ENCODE results near the gene FAT1.
"Not testable (repeated sequence)": the region's sequence is repeated elsewhere in the genome, so short reads cannot be mapped to it uniquely, and the experiment has no call there.

The FAT1 gene, protein sequence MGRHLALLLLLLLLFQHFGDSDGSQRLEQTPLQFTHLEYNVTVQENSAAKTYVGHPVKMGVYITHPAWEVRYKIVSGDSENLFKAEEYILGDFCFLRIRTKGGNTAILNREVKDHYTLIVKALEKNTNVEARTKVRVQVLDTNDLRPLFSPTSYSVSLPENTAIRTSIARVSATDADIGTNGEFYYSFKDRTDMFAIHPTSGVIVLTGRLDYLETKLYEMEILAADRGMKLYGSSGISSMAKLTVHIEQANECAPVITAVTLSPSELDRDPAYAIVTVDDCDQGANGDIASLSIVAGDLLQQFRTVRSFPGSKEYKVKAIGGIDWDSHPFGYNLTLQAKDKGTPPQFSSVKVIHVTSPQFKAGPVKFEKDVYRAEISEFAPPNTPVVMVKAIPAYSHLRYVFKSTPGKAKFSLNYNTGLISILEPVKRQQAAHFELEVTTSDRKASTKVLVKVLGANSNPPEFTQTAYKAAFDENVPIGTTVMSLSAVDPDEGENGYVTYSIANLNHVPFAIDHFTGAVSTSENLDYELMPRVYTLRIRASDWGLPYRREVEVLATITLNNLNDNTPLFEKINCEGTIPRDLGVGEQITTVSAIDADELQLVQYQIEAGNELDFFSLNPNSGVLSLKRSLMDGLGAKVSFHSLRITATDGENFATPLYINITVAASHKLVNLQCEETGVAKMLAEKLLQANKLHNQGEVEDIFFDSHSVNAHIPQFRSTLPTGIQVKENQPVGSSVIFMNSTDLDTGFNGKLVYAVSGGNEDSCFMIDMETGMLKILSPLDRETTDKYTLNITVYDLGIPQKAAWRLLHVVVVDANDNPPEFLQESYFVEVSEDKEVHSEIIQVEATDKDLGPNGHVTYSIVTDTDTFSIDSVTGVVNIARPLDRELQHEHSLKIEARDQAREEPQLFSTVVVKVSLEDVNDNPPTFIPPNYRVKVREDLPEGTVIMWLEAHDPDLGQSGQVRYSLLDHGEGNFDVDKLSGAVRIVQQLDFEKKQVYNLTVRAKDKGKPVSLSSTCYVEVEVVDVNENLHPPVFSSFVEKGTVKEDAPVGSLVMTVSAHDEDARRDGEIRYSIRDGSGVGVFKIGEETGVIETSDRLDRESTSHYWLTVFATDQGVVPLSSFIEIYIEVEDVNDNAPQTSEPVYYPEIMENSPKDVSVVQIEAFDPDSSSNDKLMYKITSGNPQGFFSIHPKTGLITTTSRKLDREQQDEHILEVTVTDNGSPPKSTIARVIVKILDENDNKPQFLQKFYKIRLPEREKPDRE (N-terminal part only)

DNA sequence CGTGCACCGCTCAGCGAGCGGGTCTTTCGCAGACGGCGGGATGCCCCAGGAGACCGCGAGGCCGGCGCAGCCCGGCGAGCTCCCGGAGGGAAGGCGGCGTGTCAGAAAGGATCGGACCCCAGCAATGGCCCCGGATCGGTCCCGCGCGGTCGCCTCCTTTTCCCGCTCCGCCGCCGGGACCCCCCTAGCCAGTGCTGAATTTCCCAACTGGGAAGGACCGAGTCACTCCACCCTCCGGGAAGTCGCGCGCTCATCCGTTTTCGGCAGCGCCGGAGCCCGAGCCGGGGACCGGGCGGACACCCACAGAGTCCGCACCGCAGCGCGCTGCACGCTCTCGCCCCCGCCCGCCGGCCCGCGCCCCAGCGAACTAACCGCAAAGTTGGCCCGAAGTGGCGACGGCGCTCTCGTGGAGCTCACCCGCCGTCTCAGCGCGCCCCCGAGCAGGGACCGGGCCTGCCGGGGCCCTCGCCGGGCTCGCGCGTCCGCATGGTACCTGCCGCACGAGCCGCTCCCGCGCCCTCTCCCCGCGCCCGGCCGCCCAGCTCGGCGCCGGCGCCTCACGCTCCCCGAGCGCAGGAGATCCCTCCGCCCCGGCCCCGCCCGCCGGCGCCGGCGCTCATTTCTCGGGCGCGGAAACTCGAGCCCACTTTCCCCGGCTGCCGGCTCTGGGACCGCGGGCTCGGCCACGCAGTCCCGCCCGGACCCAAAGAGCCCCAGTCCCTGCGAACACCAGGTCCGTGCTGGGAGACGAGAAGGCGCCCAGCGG, at the start of gene FAT1:
Gene FAT1 (minus strand): TSS at position 565 of the 766 bp plus-strand sequence. CDS start 14,029 bp downstream, outside the sequence.
- no peak for DNase-seq (ENCODE audit: low spot score)

- DNase-seq (ENCODE audit: low spot score), result no peak
Measured at GRCh38 chr4:186772936-186773487, 49.4 kb upstream of the FAT1 start.

DNA sequence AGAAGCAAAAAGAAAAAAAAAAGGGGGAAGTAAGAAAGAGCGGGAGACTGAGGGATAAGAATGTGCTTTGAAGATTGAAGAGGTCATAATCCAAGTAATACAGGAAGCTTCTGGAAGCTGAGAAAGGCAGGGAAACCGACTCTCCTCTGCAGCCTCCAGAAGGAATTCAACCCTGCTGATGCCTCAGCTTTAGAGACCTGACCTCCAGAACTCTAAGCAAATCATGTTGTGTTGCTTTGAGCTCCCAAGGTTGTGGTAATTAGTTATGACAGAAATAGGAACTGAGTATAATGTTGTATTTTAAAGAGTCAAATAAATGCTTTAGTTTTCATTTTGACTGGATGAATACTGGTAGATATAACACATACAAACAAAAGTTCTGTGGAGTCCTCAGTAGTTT, 48.0 kb upstream of the FAT1 start:
- no peak for DNase-seq (ENCODE audit: low spot score)

- DNase-seq (ENCODE audit: low spot score), result no peak
Measured at GRCh38 chr4:186770481-186771175, 47.0 kb upstream of the FAT1 start.

DNA sequence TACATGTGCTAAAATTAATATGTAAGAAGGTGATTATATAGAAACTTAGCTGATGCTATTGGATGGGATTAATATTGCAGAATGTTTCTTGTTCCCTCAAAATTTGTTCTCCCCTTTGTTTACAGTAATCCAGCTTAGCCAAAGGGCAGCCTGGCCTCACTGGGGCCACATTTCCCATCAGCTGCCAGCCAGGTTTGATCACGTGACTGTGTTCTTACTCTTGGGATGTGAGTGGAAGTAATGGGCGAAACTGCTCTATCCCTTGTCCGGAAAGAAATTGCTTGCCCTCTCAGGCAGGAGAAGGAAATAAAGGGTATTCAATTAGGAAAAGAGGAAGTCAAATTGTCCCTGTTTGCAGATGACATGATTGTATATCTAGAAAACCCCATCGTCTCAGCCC, 44.1 kb upstream of the FAT1 start:
- DNase-seq (ENCODE audit: low spot score), result no peak

DNA sequence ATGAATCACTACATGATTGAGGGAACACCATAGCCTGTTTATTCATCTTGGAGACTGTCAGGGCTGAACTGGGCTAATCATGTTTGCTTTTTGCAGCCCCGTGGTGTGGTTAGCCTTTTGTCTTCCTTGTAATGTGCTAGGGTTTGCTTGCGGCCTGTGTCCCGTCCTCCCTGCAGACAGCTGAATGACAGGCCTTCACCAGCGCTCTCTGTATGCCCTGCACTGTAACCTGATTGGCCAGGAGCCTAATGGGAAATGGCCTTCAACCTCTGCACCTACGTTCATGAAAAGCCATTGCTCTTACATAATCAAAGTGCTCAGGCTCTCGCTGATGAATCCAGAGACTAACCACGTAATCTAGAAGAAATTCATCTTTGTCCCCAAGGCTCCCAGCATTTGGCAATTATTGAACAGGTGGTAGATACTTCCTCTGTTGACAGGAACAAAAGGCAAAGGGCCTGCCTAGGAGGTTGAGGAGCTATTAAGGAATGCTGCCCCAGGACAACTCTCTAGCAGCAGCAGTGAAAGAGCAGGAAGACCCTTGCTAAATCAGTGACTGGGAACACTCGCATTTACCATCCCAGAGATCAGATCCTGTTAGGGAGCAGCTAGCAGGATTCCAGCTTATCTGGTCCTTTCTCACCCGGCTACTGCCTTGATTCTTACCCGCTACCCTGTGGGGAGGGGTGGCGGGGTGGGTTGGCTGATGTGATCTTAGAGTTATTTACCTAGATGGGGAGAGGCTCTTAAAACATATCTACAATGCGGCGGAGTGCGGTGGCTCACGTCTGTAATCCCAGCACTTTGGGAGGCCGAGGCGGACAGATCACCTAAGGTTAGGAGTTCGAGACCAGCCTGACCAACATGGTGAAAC, 42.3 kb upstream of the FAT1 start:
- no peak for DNase-seq (ENCODE audit: low spot score)

DNA sequence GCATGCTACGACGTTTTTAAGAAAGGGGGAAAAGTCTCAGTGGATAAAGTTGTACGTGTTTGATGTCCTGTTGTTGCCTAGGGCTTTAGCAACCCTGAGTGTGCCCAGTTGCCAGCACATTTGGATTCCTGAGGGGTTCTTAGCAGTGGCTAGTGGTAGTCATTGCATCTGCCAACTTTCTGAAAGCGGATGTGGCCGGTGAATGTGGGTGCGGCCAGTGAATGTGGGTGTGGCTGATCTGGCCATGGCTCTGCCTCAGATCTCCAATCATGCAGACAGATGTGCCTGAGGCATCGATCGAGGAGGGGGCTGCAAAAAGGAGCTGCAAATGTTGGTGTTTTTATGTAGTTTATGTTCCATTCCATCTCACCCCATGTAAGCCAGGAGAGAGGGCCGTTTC, 41.5 kb upstream of the FAT1 start:
- no peak for DNase-seq (ENCODE audit: low spot score)

DNA sequence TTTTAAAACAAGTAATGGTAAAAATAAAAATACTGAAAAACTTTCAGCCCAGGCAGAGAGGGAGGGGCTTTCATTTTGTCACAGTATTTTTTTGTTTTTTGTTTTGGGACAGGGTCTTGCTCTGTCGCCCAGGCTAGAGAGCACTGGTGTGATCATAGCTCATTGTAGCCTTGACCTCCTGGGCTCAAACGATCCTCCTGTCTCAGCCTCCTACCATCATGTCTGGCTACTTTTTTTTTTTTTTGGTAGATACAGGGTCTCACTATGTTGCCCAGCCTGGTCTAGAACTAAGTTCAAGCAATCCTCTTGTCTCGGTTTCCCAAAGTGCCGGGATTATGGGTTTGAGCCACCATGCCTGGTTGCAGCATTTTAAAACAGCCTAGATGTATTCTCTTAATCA, 40.8 kb upstream of the FAT1 start:
- no peak for DNase-seq (ENCODE audit: low spot score)

DNA sequence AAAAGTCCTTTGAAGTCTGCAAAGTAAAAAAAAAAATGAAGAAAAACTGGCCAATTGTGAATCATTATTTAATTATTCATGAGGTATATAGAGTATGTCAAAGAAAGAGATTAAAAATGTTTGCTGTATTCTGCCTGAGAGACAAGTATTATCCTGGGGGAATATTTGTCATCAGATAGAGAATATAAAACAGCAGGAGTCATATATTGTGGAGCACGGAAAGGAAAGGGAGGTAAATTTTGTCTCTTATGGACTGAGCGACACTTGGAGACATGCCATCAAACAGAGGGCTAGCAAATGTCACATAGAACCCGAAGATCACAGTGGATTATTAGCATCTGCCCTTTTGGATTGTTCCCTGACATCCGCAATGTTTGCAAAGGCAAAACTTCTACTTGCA, 39.2 kb upstream of the FAT1 start:
- DNase-seq (ENCODE audit: low spot score), result no peak

- DNase-seq (ENCODE audit: low spot score), result no peak
Measured at GRCh38 chr4:186762361-186762760, 38.7 kb upstream of the FAT1 start.

DNA sequence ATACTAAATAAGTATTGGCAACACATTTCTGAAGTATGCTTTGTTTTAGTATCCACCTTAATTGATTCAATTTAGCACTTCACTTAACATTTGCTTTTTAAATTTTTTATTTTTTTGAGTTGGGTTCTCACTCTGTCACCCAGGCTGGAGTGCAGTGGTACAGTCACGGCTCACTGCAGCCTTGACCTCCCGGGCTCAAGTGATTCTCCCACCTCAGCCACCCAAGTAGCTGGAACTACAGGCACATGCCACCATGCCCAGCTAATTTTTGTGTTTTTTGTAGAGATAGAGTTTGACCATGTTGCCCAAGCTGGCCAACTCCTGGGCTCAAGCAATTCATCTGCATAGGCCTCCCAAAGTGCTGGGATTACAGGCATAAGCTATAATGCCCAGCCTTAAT, 38.3 kb upstream of the FAT1 start:
- not testable (repeated sequence) for DNase-seq (ENCODE audit: low spot score)

- DNase-seq (ENCODE audit: low spot score), result no peak
Measured at GRCh38 chr4:186761393-186761792, 37.7 kb upstream of the FAT1 start.

DNA sequence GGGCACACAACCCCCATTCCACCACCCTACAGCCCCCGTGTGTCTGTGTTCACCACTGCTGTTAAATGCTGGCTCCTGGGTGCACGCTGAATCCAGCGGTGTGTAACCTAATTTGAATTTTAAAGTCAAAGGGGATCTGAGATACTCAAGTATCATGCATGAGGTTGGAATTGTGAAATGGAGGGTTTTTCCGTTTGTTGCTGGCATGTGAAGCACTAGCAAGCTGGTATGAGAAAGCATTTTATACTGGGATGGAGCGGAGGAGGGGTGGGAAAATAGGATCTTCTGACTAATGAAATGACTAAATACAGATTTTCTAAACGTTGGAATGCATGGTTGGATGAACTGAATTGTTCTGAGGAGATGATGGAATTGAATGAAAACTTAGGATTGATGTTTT, 36.9 kb upstream of the FAT1 start:
- DNase-seq (ENCODE audit: low spot score), result no peak

- no peak for DNase-seq (ENCODE audit: low spot score)
Measured at GRCh38 chr4:186759990-186760389, 36.3 kb upstream of the FAT1 start.

- no peak for DNase-seq (ENCODE audit: low spot score)
Measured at GRCh38 chr4:186758929-186759682, 35.5 kb upstream of the FAT1 start.

- no peak for DNase-seq (ENCODE audit: low spot score)
Measured at GRCh38 chr4:186757696-186758355, 34.2 kb upstream of the FAT1 start.

DNA sequence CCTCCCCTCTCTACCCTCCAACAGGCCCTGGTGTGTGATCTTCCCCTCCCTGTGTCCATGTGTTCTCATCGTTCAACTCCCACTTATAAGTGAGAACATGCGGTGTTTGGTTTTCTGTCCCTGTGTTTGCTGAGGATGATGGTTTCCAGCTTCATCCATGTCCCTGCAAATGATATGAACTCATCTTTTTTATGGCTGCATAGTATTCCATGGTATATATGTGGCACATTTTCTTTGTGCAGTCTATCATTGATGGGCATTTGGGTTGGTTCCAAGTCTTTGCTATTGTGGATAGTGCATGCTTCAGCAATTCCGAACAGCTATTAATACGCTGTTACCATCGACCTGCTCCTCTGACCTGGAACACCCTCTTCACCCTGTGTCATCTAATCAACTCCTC, 32.9 kb upstream of the FAT1 start:
- DNase-seq (ENCODE audit: low spot score), result not testable (repeated sequence)

Measured in activated CD4-positive, alpha-beta T cell treated with anti-CD3 and anti-CD28 coated beads, Interleukin-2, Interleukin-4, amounts not matched to agents 100 ng/mL and 50 ng/mL, durations not matched to agents 16 hours and 8 hours (primary cell).